SU-DHL-6 (cell line): ENCODE results near the gene HRC.
"Not testable (repeated sequence)": the region's sequence is repeated elsewhere in the genome, so short reads cannot be mapped to it uniquely, and the experiment has no call there.

ENCODE experiments used
- H2AFZ ChIP-seq: fragments of 200-600 bp; sonication (generic); 2 replicates; pipeline ENCODE4 v1.6.1; 2014; ENCODE audit warnings: low read depth, mild to moderate bottlenecking, moderate library complexity, mixed read lengths, antibody characterized with exemption, low read length; ENCODE audit not compliant: severe bottlenecking
- H3F3A ChIP-seq: fragments of 200-600 bp; shearing (Covaris generic); 2 replicates; pipeline ENCODE4 v1.6.0; 2016; ENCODE audit warnings: antibody characterized with exemption, mild to moderate bottlenecking; ENCODE audit not compliant: insufficient read depth
- H3K27ac ChIP-seq: fragments of 200-600 bp; sonication (generic); 2 replicates; pipeline ENCODE4 v1.5.1; 2016; ENCODE audit warnings: low read depth, mild to moderate bottlenecking, low read length, moderate library complexity, mixed read lengths
- H3K27me3 ChIP-seq: fragments of 200-600 bp; sonication (generic), shearing (Covaris generic); 2 replicates; pipeline ENCODE4 v1.6.0; 2014; ENCODE audit warnings: mild to moderate bottlenecking, low read length
- H3K36me3 ChIP-seq: fragments of 200-600 bp; sonication (generic); 2 replicates; pipeline ENCODE4 v1.6.1; 2014; ENCODE audit warnings: mild to moderate bottlenecking, low read length, mixed read lengths
- H3K4me2 ChIP-seq: fragments of 300-600, 200-600 bp; shearing (Covaris generic), sonication (generic); 2 replicates; pipeline ENCODE4 v1.6.0; 2014; ENCODE audit warnings: low read length, low read depth, mild to moderate bottlenecking; ENCODE audit not compliant: poor library complexity, severe bottlenecking
- H3K4me3 ChIP-seq: fragments of 200-600 bp; sonication (generic); 2 replicates; pipeline ENCODE4 v1.5.1; 2014; ENCODE audit warnings: antibody characterized with exemption, low read length, mild to moderate bottlenecking, mixed read lengths; ENCODE audit not compliant: insufficient read depth, poor library complexity, severe bottlenecking
- H3K79me2 ChIP-seq: fragments of 200-600 bp; sonication (generic); 2 replicates; pipeline ENCODE4 v1.6.1; 2014; ENCODE audit warnings: mild to moderate bottlenecking, low read length, moderate library complexity; ENCODE audit not compliant: insufficient read depth
- H3K9ac ChIP-seq: fragments of 200-600 bp; sonication (generic); 2 replicates; pipeline ENCODE4 v1.7.0; 2014; ENCODE audit warnings: mild to moderate bottlenecking, low read length
- H3K9me2 ChIP-seq: fragments of 200-600 bp; sonication (generic); replicated peaks from 2 replicates; pipeline ENCODE4 v1.6.1; 2014; ENCODE audit warnings: low read length; ENCODE audit not compliant: insufficient read depth
- H3K9me3 ChIP-seq: fragments of 200-600 bp; sonication (generic); 2 replicates; pipeline ENCODE4 v1.6.1; 2014; ENCODE audit warnings: low read length, mixed read lengths; ENCODE audit not compliant: insufficient read depth
- H4K20me1 ChIP-seq: fragments of 200-600 bp; sonication (generic); 2 replicates; pipeline ENCODE4 v1.6.1; 2014; ENCODE audit warnings: low read depth, mild to moderate bottlenecking, antibody characterized with exemption, low read length, moderate library complexity, mixed read lengths
- CTCF ChIP-seq: fragments of 200-600 bp; sonication (generic); IDR thresholded peaks from one replicate; pipeline ENCODE4 v1.5.1; 2017; ENCODE audit warnings: antibody characterized with exemption, mild to moderate bottlenecking, low read length, moderate library complexity; ENCODE audit not compliant: insufficient read depth, poor library complexity, severe bottlenecking
- EZH2phosphoT487 ChIP-seq: fragments of 200-600 bp; sonication (generic), shearing (Covaris generic); conservative IDR thresholded peaks from 2 replicates; pipeline ENCODE4 v1.6.1; 2018; ENCODE audit warnings: mild to moderate bottlenecking, antibody characterized with exemption, low read length, moderate library complexity, mixed read lengths

Gene HRC

GRCh38 chr19:49186108-49186507 lies 30.9 kb upstream of the HRC start:
- Histone ChIP-seq H3K4me3 (no peak overlapping the region), H3K9me2 (no peaks in the 10 kb centered on the region), H3K79me2 (no peaks in the 10 kb centered on the region), H3K9ac (no peak overlapping the region), H3K36me3 (no peaks in the 10 kb centered on the region), H3K27ac (no peak overlapping the region), H2AFZ (no peak overlapping the region), H3F3A (no peaks in the 10 kb centered on the region), H4K20me1 (no peaks in the 10 kb centered on the region), H3K9me3 (no peaks in the 10 kb centered on the region), H3K27me3 (no peaks in the 10 kb centered on the region), H3K4me2 (no peak overlapping the region)
- TF ChIP-seq CTCF (no peak), EZH2phosphoT487 (no peak)

GRCh38 chr19:49182848-49183375 lies 27.7 kb upstream of the HRC start:
- H3K27ac ChIP-seq, result no peak overlapping the region

GRCh38 chr19:49182010-49182847 lies 27.0 kb upstream of the HRC start:
- H3K9me2 ChIP-seq, H3K4me3 ChIP-seq, H3K36me3 ChIP-seq, H4K20me1 ChIP-seq, H3K27me3 ChIP-seq, H3K27ac ChIP-seq, H3K9me3 ChIP-seq, H3K9ac ChIP-seq, H3K79me2 ChIP-seq, H2AFZ ChIP-seq, H3K4me2 ChIP-seq, H3F3A ChIP-seq: not testable (repeated sequence)

More at GRCh38 chr19:49182848-49183375, 27.7 kb upstream of the HRC start:
- Histone ChIP-seq H2AFZ (no peak overlapping the region), H3F3A (no peaks in the 10 kb centered on the region), H3K4me3 (no peak overlapping the region), H3K9me3 (no peaks in the 10 kb centered on the region), H3K9me2 (no peaks in the 10 kb centered on the region), H3K27me3 (no peaks in the 10 kb centered on the region), H4K20me1 (no peaks in the 10 kb centered on the region), H3K79me2 (no peaks in the 10 kb centered on the region), H3K9ac (no peak overlapping the region), H3K4me2 (no peak overlapping the region), H3K36me3 (no peaks in the 10 kb centered on the region)
- TF ChIP-seq CTCF, result no peak
- no peak for TF ChIP-seq EZH2phosphoT487

- Histone ChIP-seq H3K9ac (no peak overlapping the region), H4K20me1 (no peaks in the 10 kb centered on the region), H3F3A (no peaks in the 10 kb centered on the region), H3K4me2 (no peak overlapping the region), H3K27ac (no peak overlapping the region), H3K36me3 (no peaks in the 10 kb centered on the region), H3K27me3 (no peaks in the 10 kb centered on the region), H2AFZ (no peak overlapping the region), H3K4me3 (no peak overlapping the region), H3K79me2 (no peaks in the 10 kb centered on the region), H3K9me3 (no peaks in the 10 kb centered on the region), H3K9me2 (no peaks in the 10 kb centered on the region)
- TF ChIP-seq CTCF, result no peak
- TF ChIP-seq EZH2phosphoT487, result no peak
Observed at GRCh38 chr19:49180659-49181058, 25.5 kb upstream of the HRC start.
